Stimulated activated CD8-positive, alpha-beta memory T cell treated with anti-CD3 and anti-CD28 coated beads, Interleukin-7, amount 100 ng/mL, for 1 hour (primary cell): ENCODE measurements around the gene F10.

Source experiments
- DNase-seq, 2 donors: peaks; one replicate each; pipeline ENCODE4 v3.0.0-alpha.2; 2020; ENCODE audit warnings: low read depth in 2 of 2

Gene F10

GRCh38 chr13:113169277-113170272 is 47.0 kb downstream of the F10 start:
- DNase-seq, result no peak

- no peak for DNase-seq
Measured at GRCh38 chr13:113170511-113170910, 47.9 kb downstream of the F10 start.

- no peak for DNase-seq
Measured at GRCh38 chr13:113171250-113172125, 48.9 kb downstream of the F10 start.

GRCh38 chr13:113172419-113172926 is 49.9 kb downstream of the F10 start:
- DNase-seq, result no peak

GRCh38 chr13:113176280-113176679 is 53.7 kb downstream of the F10 start:
- DNase-seq, result peak in 1 of 2 donors; percentile 31

GRCh38 chr13:113176822-113177221 is 54.2 kb downstream of the F10 start:
- DNase-seq, result no peak

GRCh38 chr13:113178070-113178895 is 55.7 kb downstream of the F10 start:
- DNase-seq, result no peak

- DNase-seq, result no peak
Measured at GRCh38 chr13:113178896-113179167, 56.2 kb downstream of the F10 start.

- no peak for DNase-seq
Measured at GRCh38 chr13:113179374-113180230, 57.0 kb downstream of the F10 start.

GRCh38 chr13:113182046-113182445 is 59.4 kb downstream of the F10 start:
- DNase-seq, result no peak

GRCh38 chr13:113183450-113184129 is 61.0 kb downstream of the F10 start:
- no peak for DNase-seq

- DNase-seq, result no peak
Measured at GRCh38 chr13:113184568-113185440, 62.2 kb downstream of the F10 start.

- DNase-seq, result no peak
Measured at GRCh38 chr13:113186061-113186900, 63.7 kb downstream of the F10 start.

- DNase-seq, result no peak
Measured at GRCh38 chr13:113187263-113187669, 64.7 kb downstream of the F10 start.

GRCh38 chr13:113187883-113188665 is 65.5 kb downstream of the F10 start:
- DNase-seq, result no peak

GRCh38 chr13:113190181-113190580 is 67.6 kb downstream of the F10 start:
- DNase-seq, result no peak

GRCh38 chr13:113192279-113192678 is 69.7 kb downstream of the F10 start:
- no peak for DNase-seq
